Stimulated activated CD4-positive, alpha-beta T cell treated with anti-CD3 and anti-CD28 coated beads, Interleukin-1b, Interleukin-23, amount 100 ng/mL, for 4 hours (primary cell): ENCODE measurements around the gene INTS2.
"Not testable (repeated sequence)": the region's sequence is repeated elsewhere in the genome, so short reads cannot be mapped to it uniquely, and the experiment has no call there.

Source experiments
- DNase-seq, 2 donors: peaks; one replicate each; pipeline ENCODE4 v3.0.0-alpha.2; 2020; ENCODE audit warnings: low read depth in 2 of 2

The INTS2 gene

DNA sequence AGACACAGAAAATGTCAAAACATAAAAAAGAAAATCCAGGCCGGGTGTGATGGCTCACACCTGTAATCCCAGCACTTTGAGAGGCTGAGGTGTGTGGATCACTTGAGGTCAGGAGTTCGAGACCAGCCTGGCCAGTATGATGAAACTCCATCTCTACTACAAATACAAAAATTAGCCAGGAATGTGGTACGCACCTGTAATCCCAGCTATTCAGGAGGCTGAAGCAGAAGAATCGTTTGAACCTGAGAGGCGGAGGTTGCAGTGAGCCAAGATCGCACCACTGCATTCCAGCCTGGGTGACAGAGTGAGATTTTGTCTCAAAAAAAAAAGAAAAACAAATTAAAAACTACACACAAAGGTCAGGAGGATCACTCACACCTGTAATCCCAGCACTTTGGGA is 40.0 kb downstream of the INTS2 start:
- not testable (repeated sequence) for DNase-seq

DNA sequence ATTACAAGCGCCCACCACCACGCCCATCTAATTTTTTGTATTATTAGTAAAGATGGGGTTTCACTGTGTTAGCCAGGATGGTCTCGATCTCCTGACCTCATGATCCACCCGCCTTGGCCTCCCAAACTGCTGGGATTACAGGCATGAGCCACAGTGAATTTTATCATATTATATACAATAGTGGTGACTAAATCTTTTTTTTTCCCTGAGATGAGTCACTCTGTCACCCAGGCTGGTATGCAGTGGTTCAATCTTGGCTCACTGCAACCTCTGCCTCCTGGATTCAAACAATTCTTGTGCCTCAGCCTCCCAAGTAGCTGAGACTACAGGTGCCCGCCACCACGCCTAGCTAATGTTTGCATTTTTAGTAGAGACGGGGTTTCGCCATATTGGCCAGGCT is 41.9 kb downstream of the INTS2 start:
- not testable (repeated sequence) for DNase-seq

DNA sequence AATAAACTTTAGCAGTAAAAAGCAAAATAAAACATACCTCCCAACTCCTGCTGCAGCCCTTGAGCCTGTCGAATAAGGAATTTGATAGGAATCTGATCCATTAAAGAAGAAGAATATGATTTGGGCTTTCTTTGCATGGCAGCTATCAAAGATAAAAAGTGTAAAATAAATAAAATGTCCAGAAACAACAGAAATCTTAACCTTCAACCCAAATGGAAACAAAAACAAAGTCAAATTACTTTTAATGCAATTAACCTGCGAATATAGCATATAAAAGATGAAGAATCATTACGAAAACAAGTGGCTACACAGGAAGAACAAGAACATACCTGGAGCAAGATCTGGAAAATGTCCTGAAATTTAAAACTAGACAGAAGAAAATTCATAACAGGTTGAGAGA is 42.9 kb downstream of the INTS2 start:
- no peak for DNase-seq

DNA sequence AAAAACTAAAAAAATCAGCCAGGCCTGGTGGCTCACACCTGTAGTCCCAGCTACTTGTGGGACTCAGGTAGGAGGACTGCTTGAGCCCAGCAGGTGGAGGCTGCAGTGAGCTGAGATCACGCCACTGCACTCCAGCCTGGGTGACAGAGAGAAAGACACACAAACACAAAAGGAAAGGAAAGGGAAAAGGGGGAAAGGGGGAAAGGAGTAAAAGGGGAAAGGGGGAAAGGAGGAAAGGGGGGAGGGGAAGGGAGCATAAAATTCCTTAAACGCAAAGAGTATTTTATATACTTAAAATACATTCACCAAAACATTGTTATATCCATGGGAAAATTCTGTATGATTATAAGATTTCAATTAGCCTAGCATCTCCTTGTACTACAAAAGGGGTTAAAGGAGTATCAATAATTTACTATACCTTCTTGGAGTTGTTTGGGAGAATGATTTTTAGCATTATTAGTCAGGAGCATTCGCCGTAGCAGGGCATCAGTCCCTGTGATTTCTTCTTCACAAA is 47.1 kb downstream of the INTS2 start:
- DNase-seq, result no peak

DNA sequence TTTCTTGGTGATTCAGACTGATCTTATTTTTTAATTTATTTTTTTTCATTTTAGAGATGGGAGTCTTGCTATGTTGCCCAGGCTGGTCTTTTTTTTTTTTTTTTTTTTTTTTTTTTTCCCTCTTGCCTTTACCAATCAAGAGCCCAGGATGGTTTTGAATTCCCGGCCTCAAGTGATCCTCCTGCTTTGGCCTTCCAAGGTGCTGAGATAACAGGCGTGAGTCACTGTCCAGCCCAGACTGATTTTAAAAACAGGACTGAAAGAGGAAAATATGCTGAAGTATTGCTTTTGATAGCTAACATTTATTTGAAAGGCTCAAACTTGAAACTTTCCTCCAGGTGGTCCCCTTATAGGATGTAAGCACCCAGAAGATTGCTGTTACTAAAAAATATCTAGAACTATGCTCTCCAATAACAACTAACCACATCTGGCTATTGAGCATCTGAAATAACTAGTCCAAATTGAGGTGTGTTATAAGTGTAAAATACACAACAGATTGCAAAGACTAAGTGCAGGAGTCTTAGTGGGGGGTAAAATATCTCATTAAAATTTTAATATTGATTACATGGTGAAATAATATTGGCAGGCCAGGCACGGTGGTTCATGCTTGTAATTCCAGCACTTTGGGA is 48.7 kb downstream of the INTS2 start:
- no peak for DNase-seq

DNA sequence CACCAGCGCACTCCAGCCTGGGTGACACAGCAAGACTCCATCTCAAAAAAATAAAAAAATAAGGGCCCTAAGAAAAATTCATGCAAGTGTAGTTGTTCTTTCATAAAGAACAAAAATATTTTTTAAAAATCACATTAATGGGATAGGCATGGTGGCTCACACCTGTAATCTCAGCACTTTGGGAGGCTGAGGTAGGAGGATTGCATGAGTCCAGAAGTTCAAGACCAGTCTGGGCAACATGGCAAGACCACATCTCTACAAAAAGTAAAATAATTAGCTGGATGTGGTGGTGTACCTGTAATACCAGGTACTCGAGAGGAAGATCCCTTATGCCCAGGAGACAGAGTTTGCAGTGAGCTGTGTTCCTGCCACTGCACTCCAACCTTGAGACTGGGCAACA is 49.3 kb downstream of the INTS2 start:
- no peak for DNase-seq

DNA sequence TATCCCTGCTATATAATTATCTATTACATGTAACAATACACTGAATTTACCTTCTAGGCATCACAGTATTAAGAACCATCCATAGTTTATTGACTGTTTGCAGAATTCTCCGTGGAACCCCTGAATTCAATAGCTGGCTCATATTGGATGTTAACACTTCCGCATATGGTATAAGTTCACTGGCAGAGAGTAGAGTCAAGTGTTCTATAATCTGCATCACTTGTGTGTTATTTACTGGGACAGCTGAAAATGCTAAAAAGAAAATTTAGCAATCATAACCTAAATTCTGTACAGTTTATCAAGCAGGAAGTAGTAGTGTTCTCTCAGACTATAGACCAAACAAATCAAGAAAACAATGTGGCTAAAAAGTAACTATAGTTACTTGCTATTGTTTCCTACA is 49.9 kb downstream of the INTS2 start:
- DNase-seq, result no peak

DNA sequence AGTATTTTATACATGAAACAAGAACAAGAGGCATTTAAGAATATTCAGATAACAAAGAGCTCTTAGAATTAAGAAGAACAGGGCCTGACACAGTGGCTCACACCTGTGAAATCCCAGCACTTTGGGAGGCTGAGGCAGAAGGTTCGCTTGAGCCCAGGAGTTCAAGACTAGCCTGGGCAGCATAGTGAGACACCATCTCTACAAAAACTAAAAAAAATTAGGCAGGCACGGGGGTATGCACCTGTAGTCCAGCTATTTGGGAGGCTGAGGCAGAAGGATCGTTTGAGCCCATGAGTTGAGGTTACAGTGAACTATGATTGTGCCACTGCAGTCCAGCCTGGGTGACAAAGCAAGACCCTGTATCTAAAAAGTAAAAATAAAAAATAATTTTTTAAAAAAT is 52.0 kb downstream of the INTS2 start:
- no peak for DNase-seq

DNA sequence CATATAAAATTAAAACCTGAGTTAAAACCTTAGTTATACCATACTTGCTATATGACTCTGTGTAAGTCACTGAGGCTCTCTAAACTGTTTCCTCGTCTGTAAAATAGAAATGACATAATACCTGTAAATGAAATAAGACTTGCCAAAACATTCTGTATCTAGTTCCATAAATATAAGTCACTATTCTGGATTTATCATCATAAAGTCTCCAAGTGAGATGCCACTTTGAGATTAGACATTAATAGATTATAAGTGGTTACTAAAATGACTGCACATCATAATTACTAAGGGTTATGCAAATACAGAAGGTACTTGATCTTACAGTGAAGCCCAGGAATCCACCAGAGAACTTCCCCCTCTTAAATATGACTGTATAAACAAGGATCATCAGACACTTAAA is 52.5 kb downstream of the INTS2 start:
- no peak for DNase-seq

DNA sequence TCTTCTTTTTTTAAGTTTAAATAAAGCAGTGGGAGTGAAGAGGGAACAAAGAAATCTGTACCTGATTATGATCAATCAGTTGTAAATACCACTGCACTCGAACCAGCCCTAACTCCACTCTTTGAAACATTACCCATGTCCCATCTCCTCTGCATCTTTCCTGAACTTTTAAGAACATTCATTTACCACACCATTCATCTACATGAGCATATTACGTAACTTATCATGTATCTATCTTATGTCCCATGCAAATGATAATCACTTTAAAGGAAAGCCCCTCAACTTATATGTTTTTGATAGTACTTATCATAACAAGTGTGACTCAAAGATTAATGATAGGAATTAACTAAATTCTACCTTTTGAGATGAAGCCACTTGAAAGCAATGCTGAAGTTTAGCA is 53.7 kb downstream of the INTS2 start:
- DNase-seq, result no peak

DNA sequence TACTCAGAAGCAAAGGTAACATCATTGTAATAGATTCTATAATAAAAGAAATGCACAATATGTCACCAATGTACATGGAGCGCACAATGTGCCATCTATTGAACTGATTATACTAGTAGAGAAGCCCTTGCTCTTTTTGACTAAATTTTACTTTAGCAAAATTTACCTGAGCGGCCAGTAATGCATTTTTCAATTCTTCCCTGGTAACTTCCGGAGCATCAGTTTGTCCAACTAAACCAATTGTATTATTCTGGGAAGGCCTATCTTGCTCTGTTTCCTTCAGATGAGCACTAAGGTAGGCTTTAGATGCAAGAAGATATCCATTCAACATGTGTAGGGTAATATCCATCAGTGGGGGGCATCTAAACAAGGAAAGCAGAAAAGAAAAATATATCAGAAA is 55.7 kb downstream of the INTS2 start:
- no peak for DNase-seq

DNA sequence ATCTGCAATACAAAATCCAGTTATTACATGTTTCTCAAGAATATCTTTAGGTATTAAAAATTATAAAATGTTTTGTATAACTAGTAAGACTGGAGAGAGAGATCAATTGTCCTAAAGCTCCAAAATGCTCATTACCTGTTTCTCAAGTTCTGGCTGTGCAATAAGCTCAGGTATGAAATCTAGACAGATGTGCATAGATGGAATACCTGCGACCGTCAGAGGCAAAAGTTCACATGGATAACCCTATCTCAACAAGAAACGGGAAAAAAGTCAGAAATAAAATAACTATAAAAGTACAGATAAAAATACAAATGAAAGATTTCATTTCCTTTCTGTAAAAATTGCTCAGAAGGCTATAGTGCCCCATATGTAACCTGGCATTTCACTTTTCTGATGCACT is 58.6 kb downstream of the INTS2 start:
- no peak for DNase-seq

DNA sequence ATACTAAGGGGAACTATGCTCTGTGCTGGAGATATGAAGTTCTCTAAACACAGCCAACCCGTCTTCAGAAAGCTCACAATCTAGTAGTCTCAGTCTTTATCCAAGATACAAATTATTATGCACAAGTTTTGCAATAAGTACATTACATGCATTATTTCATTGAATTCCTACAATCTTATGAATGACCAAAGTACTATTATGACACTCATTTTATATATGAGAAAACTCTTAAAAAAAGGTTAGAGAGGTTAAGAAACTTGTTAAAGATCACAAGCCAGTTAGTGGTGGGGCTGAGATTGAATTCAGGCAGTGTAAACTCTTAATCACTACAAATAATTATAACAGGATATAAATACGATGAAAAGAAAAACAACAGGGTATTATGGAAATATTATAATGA is 59.7 kb downstream of the INTS2 start:
- DNase-seq, result no peak

DNA sequence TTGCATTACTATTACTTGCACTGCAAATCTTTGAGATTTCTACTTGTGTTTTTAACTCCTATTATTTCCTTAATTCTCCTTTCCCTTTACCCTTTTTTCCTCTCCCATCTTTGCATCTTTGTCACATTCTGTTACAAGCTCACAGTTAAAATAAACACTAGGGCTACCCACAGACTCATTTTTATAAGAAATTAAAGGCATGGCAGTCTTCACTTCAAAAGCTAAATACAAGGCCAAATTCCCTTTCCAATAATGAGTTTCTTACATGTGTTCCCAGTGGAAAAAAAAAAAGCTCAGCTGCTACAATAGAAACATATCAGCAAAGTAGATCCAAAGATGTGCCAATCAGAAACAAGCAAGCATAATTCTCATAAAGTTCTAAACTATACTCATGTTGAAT is 60.7 kb downstream of the INTS2 start:
- DNase-seq, result no peak

DNA sequence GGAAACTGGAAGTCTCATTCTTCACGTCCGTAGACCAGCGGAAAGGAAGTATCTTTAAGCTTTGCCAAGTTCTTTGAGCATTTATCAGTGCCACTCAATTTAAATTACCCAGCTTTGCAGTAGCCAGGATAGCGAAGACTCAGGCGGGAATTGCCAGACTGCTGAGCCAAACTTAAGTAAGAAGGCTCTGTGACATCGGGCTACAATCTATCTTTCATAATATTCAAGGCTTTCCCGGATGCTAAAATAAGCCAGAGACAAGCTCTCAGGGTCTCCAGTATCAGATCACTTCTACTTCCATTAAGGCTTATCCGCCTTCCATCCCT is 64.0 kb downstream of the INTS2 start:
- no peak for DNase-seq

DNA sequence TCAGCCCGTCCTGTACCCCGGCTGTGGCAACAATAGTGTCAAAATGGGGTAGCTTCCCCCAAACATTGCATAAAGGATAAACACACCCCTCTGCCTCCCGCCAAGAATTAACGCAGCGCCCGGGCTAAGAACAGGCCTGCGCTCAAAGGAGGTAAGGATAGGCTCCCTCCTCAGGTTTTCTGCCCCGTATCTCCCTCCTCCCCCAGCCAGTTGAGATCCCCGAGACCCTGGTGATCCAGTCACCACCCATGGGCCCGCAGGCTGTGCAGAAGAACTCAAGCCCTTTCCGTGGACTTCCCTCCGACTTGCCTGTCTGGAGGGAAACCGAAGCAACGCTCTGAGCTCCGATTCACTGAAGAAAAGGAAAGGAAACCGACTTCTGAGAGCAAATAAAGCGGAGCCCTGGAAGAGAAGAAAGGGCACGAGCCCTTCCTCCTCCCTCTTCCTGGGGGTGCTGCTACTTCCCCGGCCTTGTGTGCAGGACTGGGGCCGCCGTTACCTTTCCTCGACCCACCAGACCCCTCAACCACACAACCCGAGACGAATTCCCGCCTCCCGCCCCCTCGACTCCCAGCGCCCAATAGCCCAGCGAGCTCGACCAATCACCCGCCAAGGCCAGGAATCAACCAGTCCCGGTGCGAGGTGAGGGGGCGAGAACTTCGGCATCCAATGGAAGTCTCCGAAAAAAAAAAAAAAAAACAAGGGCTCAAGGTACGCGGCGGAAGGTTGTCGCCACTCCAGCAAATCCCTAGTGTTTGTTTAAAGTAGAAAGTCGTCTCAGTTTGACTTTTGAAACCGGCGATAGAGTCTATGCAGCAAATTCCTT is 64.6 kb downstream of the INTS2 start, which contains the start of gene BRIP1:
Gene BRIP1, minus strand, starts transcription at position 554 of the 826 bp plus-strand sequence. CDS start 1,989 bp downstream, outside the sequence.
- DNase-seq, result peak; percentile 67 to 77

DNA sequence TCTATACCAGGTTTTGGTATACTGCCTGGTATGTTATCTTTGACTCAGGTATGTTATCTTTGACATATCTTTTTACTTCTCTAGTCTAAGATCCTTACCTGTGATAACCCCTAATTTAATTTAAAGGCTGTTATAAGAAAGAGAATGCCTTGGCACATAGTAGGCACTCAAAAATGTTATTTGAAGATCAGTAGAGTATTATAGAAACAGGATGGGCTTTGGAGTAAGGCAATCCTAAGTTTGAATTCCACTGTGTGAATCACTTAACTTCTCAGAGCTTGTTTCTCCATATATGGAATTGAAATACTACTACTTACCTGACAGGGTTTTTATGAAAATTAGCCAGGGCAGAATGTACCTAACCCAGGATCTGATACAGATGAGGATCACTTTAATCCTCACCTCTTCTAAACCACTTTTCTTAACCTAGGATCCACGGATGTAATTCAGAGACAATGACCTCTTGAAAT is 65.6 kb downstream of the INTS2 start:
- DNase-seq, result no peak

DNA sequence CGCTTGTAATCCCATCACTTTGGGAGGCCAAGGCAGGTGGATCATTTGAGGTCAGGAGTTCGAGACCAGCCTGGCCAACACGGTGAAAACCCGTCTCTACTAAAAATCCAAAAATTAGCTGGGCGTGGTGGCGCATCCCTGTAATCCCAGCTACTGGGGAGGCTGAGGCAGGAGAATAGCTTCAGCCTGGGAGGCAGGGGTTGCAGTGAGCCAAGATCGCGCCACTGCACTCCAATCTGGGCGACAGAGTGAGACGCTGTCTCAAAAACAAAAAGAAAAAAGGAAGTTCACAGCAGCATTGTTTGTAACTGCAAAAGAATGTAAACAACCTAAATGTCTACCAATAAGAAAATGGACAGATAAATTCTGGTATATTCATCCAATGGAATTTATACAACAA is 67.4 kb downstream of the INTS2 start:
- not testable (repeated sequence) for DNase-seq

DNA sequence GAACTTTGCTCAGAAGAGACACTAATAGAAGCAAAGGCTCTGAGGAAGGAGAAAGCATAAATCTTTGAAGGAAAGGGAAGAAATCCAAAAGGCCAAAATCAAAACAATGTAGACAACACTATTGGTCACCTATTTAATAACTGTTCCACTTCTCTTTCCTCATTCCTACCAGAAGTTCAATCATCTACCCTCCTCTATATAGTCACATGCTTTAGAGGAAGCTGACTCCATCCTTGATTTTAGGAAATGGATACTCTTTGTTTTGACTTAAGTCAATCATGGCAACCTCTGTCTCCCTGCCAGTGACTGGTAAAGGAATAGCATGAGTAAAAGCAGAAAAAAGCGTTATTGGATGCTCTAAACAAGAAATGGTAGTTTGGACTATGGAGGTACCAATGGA is 71.7 kb downstream of the INTS2 start:
- DNase-seq, result no peak

DNA sequence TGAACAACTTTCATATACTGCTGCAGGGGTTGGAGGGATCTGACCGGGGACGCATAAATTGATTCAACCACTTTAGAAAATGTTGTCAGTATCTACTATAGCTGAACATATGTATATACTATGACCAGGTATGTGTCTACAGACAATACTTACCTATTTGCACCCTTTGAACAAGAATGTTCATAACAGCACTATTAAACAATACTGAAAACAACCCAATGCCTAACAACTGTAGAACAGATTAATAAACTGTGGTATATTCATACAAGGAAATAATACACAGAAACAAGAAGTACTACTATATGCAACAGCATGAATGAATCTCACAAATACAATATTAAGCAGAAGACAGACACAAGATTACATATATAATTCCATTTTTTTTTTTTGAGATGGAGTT is 74.9 kb downstream of the INTS2 start:
- no peak for DNase-seq

DNA sequence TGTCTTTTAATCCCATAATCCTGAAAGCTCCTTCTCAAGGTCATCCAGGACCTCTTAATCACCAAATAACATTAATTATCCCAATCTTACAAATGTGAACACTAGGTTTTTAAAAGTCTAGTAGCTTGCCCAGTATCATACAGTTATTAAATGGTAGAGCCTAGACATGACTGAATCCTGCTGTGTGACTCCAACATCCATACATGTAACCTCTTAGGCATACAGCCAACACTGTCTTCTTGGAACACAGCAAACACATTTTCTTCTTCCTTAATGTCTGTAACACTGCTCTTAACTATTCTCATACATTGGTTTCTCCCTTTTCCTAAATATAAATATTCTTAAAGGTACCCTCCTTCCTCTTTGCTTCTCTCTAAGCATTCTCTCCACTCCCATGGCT is 78.1 kb downstream of the INTS2 start:
- no peak for DNase-seq

DNA sequence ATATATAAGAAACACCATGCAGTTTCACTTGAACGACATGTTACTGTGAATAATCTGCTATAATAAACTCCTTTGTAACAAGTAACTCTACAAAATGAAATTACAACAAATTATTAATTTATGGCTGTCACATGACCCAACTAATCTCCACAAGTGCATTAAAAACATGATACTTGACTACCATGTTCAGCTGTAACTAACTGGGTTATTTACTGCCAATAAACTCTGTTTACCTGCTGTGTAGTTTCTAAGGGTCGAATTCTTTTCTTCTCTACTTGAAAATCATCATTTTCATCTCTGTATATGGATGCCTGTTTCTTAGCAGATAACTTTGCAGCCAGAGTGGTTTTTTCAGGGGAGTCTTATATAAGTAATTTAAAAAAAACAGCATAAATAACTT is 78.9 kb downstream of the INTS2 start:
- DNase-seq, result no peak

DNA sequence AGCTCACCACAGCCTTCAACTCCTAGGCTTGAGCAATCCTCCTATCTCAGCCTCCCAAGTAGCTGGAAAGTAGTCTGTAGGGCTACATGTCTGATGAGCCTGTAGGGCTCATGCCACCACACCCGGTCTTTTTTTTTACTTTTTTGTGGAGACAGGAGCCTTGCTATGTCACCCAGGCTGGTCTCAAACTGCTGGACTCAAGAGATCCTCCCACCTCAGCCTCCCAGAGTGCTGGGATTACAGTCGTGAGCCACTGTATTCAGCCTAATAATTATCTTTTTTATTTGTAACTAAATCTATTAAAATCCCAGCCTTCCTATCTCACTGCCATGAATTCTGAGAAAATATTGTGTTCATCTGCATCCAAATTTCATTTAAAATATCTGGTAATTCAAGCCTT is 79.5 kb downstream of the INTS2 start:
- DNase-seq, result no peak
